ENCODE results near the gene CCR5AS.

Gene CCR5AS

DNA sequence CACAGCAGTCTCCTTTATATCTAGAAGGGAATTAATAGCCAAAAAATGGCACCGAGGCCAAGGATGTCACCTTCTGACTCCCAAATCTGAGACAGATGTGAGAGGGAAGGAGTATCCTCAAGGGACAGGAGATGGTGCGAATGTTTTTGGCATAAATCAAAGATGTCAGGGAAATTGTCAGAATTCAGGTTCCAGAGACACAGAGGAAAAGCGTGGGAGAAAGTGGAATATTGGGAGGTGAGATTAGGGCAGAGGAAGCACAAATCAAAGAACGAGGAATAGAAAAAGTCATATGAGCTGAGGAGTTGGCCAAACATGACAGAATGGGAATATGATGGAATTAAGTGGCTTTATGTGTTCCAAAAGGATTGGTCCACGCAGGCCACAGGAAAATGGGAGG lies 6.0 kb downstream of the CCR5AS start:
- H3K36me3 ChIP-seq (ENCODE audit: insufficient read depth, low read length): no peaks in the 10 kb centered on the region
- TF ChIP-seq, protein P1, sequence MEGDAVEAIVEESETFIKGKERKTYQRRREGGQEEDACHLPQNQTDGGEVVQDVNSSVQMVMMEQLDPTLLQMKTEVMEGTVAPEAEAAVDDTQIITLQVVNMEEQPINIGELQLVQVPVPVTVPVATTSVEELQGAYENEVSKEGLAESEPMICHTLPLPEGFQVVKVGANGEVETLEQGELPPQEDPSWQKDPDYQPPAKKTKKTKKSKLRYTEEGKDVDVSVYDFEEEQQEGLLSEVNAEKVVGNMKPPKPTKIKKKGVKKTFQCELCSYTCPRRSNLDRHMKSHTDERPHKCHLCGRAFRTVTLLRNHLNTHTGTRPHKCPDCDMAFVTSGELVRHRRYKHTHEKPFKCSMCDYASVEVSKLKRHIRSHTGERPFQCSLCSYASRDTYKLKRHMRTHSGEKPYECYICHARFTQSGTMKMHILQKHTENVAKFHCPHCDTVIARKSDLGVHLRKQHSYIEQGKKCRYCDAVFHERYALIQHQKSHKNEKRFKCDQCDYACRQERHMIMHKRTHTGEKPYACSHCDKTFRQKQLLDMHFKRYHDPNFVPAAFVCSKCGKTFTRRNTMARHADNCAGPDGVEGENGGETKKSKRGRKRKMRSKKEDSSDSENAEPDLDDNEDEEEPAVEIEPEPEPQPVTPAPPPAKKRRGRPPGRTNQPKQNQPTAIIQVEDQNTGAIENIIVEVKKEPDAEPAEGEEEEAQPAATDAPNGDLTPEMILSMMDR (IDR thresholded peaks at IDR 0.05; ENCODE audit: borderline replicate concordance, extremely low read depth, low read length, poor library complexity, severe bottlenecking): no peak
- no peak for TF ChIP-seq EZH2 (IDR thresholded peaks at IDR 0.05; ENCODE audit: borderline replicate concordance, low read depth, low read length, severe bottlenecking)
- no peaks in the 10 kb centered on the region for H4K20me1 ChIP-seq (ENCODE audit: insufficient read depth, low read length)
- no peaks in the 10 kb centered on the region for H3K27me3 ChIP-seq (ENCODE audit: insufficient read depth, low read length, poor library complexity)
- ATAC-seq (ENCODE audit: insufficient read depth, low read depth): no peak
- H3K27ac ChIP-seq (ENCODE audit: low read length): no peak overlapping the region
- H3K4me1 ChIP-seq (ENCODE audit: insufficient read depth, low read length): peaks cover 29% of the 10 kb centered on the region
- no peak overlapping the region for H2AFZ ChIP-seq (ENCODE audit: low read depth, low read length)
- no peaks in the 10 kb centered on the region for H3K79me2 ChIP-seq (ENCODE audit: insufficient read depth, low read length)
- H3K4me3 ChIP-seq (ENCODE audit: low read depth in 1 of 2, low read length in 2 of 2): no peak overlapping the region
- DNase-seq: no peak
- H3K9me3 ChIP-seq (ENCODE audit: insufficient read depth, low read length, severe bottlenecking): no peaks in the 10 kb centered on the region
- no peak overlapping the region for H3K9ac ChIP-seq (ENCODE audit: low read depth, low read length)
- no peak overlapping the region for H3K4me2 ChIP-seq (ENCODE audit: insufficient read depth, low read length)

DNA sequence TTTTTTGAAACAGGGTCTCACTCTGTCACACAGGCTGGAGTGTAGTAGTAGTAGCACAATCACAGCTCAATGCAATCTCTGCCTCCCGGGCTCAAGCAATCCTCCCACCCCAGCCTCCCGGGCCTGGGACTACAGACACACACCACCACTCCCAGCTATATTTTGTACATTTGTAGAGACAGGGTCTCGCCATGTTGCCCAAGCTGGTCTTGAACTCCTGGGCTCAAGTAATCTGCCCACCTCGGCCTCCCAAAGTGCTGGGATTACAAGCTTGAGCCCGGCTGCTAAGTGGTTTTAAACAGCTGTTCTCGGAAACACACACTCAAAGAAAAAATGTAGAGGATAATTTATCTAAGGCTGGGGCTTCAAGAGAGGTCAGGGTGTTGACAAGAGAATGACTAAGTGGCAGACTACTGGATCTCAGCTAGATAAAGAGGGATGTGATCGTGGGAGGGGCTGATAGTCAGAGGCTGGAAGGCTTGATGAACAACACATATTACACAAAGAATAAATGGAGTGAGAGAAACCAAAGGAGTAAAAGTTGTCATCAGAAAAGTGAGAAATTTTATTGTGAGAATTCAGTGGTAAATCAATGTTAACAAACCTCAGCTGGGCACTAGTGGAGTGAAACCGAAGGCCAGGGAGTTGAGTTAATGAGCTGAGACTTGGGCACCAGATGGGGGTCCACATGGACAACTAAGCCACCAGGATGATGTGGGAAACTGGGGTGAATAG lies 6.7 kb downstream of the CCR5AS start:
- no peak overlapping the region for H3K4me2 ChIP-seq (ENCODE audit: insufficient read depth, low read length)
- H3K9me3 ChIP-seq (ENCODE audit: insufficient read depth, low read length, severe bottlenecking): no peaks in the 10 kb centered on the region
- H3K4me1 ChIP-seq (ENCODE audit: insufficient read depth, low read length): peaks cover 32% of the 10 kb centered on the region
- no peak overlapping the region for H3K4me3 ChIP-seq (ENCODE audit: low read depth in 1 of 2, low read length in 2 of 2)
- no peaks in the 10 kb centered on the region for H4K20me1 ChIP-seq (ENCODE audit: insufficient read depth, low read length)
- TF ChIP-seq EZH2 (IDR thresholded peaks at IDR 0.05; ENCODE audit: borderline replicate concordance, low read depth, low read length, severe bottlenecking): no peak
- TF ChIP-seq, protein P1 (IDR thresholded peaks at IDR 0.05; ENCODE audit: borderline replicate concordance, extremely low read depth, low read length, poor library complexity, severe bottlenecking): no peak
- no peak overlapping the region for H3K9ac ChIP-seq (ENCODE audit: low read depth, low read length)
- no peak for DNase-seq
- no peak overlapping the region; the same call in 1 of the 2 replicates for H2AFZ ChIP-seq (ENCODE audit: low read depth, low read length)
- H3K27ac ChIP-seq (ENCODE audit: low read length): peak overlapping the region; percentile 37
- no peaks in the 10 kb centered on the region for H3K27me3 ChIP-seq (ENCODE audit: insufficient read depth, low read length, poor library complexity)
- H3K79me2 ChIP-seq (ENCODE audit: insufficient read depth, low read length): no peaks in the 10 kb centered on the region
- H3K36me3 ChIP-seq (ENCODE audit: insufficient read depth, low read length): no peaks in the 10 kb centered on the region
- ATAC-seq (ENCODE audit: insufficient read depth, low read depth): peak; percentile 39; the same call in 2 of the 3 replicates

DNA sequence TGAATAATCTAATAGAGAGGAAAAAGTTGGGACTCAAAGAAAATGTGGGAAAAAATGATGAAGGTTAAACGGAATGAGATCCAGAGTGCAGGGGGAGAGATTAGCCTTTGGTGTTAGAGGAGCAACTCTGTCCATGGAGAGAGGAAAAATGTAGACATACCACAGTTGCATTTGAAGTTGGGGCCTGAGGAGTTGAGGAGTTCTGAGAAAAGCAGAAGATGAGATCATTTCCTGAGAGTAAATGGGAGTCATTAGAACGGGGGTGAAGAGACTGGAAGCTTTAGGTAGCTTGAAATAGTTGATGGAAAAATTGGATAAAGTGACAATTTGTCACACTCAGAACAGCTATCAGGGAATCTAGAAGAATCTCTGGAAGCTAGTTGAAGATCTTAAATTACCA lies 7.3 kb downstream of the CCR5AS start:
- ATAC-seq (ENCODE audit: insufficient read depth, low read depth): peak; percentile 74
- Histone ChIP-seq H2AFZ (ENCODE audit: low read depth, low read length) (peak overlapping the region; percentile 14; the same call in 1 of the 2 replicates), H3K4me3 (ENCODE audit: low read depth in 1 of 2, low read length in 2 of 2) (no peak overlapping the region), H3K27me3 (ENCODE audit: insufficient read depth, low read length, poor library complexity) (no peaks in the 10 kb centered on the region), H3K4me2 (ENCODE audit: insufficient read depth, low read length) (no peak overlapping the region), H3K36me3 (ENCODE audit: insufficient read depth, low read length) (no peaks in the 10 kb centered on the region), H4K20me1 (ENCODE audit: insufficient read depth, low read length) (no peaks in the 10 kb centered on the region), H3K9ac (ENCODE audit: low read depth, low read length) (no peak overlapping the region), H3K79me2 (ENCODE audit: insufficient read depth, low read length) (no peaks in the 10 kb centered on the region), H3K4me1 (ENCODE audit: insufficient read depth, low read length) (peaks cover 37% of the 10 kb centered on the region), H3K27ac (ENCODE audit: low read length) (peak overlapping the region; percentile 37), H3K9me3 (ENCODE audit: insufficient read depth, low read length, severe bottlenecking) (no peaks in the 10 kb centered on the region)
- TF ChIP-seq, protein P1 (IDR thresholded peaks at IDR 0.05; ENCODE audit: borderline replicate concordance, extremely low read depth, low read length, poor library complexity, severe bottlenecking): no peak
- TF ChIP-seq EZH2 (IDR thresholded peaks at IDR 0.05; ENCODE audit: borderline replicate concordance, low read depth, low read length, severe bottlenecking): no peak
- DNase-seq: no peak
